ENCODE data around the gene PKNOX2.

GRCh38 chr11:125175166-125175565, 10.6 kb downstream of the PKNOX2 start:
- TF ChIP-seq CTCF (IDR thresholded peaks at IDR 0.05) (no peak), EP300 (IDR thresholded peaks at IDR 0.05) (no peak), POLR2A (IDR thresholded peaks at IDR 0.05) (no peak), POLR2AphosphoS5 (IDR thresholded peaks at IDR 0.05) (no peak)

Data from gastroesophageal sphincter (tissue), 3 donors.